Activated naive CD4-positive, alpha-beta T cell treated with anti-CD3 and anti-CD28 coated beads, Interleukin-2, amount 50 U/mL, for 16 hours (primary cell): ENCODE results near the gene MAP1A.
A peak's percentile ranks its signal among the peaks of the same experiment; 100 is the strongest.

ENCODE experiments used
- DNase-seq: peaks from one replicate; pipeline ENCODE4 v3.0.0-alpha.2; 2020

The MAP1A gene

GRCh38 chr15:43517354-43518196, at the start of gene MAP1A:
Gene MAP1A, plus strand, starts transcription at chr15:43517608. Its CDS starts 3,866 bp downstream, at chr15:43521474.
- no peak for DNase-seq

- no peak for DNase-seq
Measured at GRCh38 chr15:43469867-43470266, 47.5 kb upstream of the MAP1A start.

GRCh38 chr15:43471975-43472374, 45.4 kb upstream of the MAP1A start:
- no peak for DNase-seq

- DNase-seq = no peak
Measured at GRCh38 chr15:43473885-43474284, 43.5 kb upstream of the MAP1A start.

GRCh38 chr15:43483297-43484128, 33.9 kb upstream of the MAP1A start:
- DNase-seq = no peak

GRCh38 chr15:43484455-43484854, 33.0 kb upstream of the MAP1A start:
- no peak for DNase-seq

- no peak for DNase-seq
Measured at GRCh38 chr15:43487271-43487895, 30.0 kb upstream of the MAP1A start.

GRCh38 chr15:43488790-43489189, 28.6 kb upstream of the MAP1A start:
- DNase-seq = no peak

GRCh38 chr15:43489191-43489590, 28.2 kb upstream of the MAP1A start:
- no peak for DNase-seq

GRCh38 chr15:43492266-43492665, 25.1 kb upstream of the MAP1A start:
- DNase-seq = no peak

- DNase-seq = peak; percentile 95
Measured at GRCh38 chr15:43492673-43493601, 24.5 kb upstream of the MAP1A start, which contains the start of gene TP53BP1. Gene TP53BP1, minus strand, starts transcription at chr15:43493156. Its CDS starts 113 bp downstream, at chr15:43493043.

GRCh38 chr15:43493703-43494472, 23.5 kb upstream of the MAP1A start:
- no peak for DNase-seq

GRCh38 chr15:43498990-43499389, 18.4 kb upstream of the MAP1A start:
- DNase-seq = no peak

- DNase-seq = no peak
Measured at GRCh38 chr15:43499635-43500034, 17.8 kb upstream of the MAP1A start.

GRCh38 chr15:43505738-43506137, 11.7 kb upstream of the MAP1A start:
- no peak for DNase-seq

- no peak for DNase-seq
Measured at GRCh38 chr15:43508421-43508820, 9.0 kb upstream of the MAP1A start.

GRCh38 chr15:43508991-43509659, 8.3 kb upstream of the MAP1A start:
- no peak for DNase-seq

- no peak for DNase-seq
Measured at GRCh38 chr15:43509660-43510199, 7.7 kb upstream of the MAP1A start.

- peak; percentile 94 for DNase-seq
Measured at GRCh38 chr15:43510200-43511011, 7.0 kb upstream of the MAP1A start.
